ENCODE measurements around the gene UNC5C. TPM values are rescaled to one million over a fixed set of nuclear protein-coding genes. Genes with fewer than 3 reads are reported as not detected.

Gene UNC5C
- total RNA-seq, 1 donor from 2014 or later: 0.97 TPM

DNA sequence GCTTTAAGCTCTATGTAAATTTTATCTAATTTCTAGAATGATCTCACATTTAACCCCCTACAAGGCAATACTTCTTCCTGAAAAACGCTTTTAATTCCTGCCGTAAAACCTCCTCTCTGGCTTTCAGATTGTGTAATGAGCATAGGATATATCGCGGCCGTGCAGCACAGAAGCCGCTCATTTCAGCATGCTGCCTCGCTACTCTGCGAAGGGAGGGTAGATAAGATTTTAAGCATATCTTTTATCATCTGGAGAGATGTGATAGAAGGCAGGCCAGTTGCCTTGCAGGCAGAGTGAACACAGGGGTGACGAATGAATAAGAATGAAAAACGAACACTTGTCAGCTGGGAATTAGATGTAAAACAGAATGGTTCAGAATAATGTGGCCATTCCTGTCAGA, 265.5 kb downstream of the UNC5C start:
- no peaks in the 10 kb centered on the region for H3K27me3 Mint-ChIP-seq (ENCODE audit: unreplicated experiment)
- H3K9me3 Mint-ChIP-seq (ENCODE audit: unreplicated experiment): no peaks in the 10 kb centered on the region
- H3K27ac Mint-ChIP-seq (ENCODE audit: unreplicated experiment): no peak overlapping the region
- H3K4me1 Mint-ChIP-seq (ENCODE audit: unreplicated experiment): no peaks in the 10 kb centered on the region
- DNase-seq (ENCODE audit: low spot score): no peak
- H3K36me3 Mint-ChIP-seq (ENCODE audit: low read depth, unreplicated experiment): no peaks in the 10 kb centered on the region
- TF ChIP-seq, protein P1, sequence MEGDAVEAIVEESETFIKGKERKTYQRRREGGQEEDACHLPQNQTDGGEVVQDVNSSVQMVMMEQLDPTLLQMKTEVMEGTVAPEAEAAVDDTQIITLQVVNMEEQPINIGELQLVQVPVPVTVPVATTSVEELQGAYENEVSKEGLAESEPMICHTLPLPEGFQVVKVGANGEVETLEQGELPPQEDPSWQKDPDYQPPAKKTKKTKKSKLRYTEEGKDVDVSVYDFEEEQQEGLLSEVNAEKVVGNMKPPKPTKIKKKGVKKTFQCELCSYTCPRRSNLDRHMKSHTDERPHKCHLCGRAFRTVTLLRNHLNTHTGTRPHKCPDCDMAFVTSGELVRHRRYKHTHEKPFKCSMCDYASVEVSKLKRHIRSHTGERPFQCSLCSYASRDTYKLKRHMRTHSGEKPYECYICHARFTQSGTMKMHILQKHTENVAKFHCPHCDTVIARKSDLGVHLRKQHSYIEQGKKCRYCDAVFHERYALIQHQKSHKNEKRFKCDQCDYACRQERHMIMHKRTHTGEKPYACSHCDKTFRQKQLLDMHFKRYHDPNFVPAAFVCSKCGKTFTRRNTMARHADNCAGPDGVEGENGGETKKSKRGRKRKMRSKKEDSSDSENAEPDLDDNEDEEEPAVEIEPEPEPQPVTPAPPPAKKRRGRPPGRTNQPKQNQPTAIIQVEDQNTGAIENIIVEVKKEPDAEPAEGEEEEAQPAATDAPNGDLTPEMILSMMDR (IDR thresholded peaks at IDR 0.05; ENCODE audit: unreplicated experiment): no peak
- H3K4me3 Mint-ChIP-seq (ENCODE audit: unreplicated experiment): no peak overlapping the region

DNA sequence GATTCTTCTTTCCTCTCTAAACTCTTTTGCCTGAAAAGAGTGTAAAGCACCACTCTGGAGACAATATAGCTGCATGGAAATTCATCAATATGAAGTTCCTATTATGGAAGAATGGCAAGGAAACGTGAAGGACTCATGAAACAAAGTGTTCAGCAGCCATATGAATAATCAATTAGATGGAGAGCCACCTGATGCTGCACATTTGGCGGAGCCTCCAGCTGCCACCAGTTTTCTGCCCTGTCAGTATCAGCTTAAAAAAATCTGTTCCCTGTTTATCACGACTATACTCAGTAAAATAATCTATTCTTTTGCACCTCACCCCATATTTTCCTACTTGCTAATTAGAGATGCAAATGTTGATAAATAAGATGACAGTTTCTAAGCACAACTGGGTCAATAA, 276.0 kb downstream of the UNC5C start:
- Mint-ChIP-seq H3K36me3 (ENCODE audit: low read depth, unreplicated experiment) (no peaks in the 10 kb centered on the region), H3K9me3 (ENCODE audit: unreplicated experiment) (no peaks in the 10 kb centered on the region), H3K27ac (ENCODE audit: unreplicated experiment) (no peak overlapping the region), H3K27me3 (ENCODE audit: unreplicated experiment) (no peaks in the 10 kb centered on the region), H3K4me1 (ENCODE audit: unreplicated experiment) (peaks cover under 1% of the 10 kb centered on the region), H3K4me3 (ENCODE audit: unreplicated experiment) (no peak overlapping the region)
- DNase-seq (ENCODE audit: low spot score): no peak
- TF ChIP-seq, protein P1 (IDR thresholded peaks at IDR 0.05; ENCODE audit: unreplicated experiment): no peak

DNA sequence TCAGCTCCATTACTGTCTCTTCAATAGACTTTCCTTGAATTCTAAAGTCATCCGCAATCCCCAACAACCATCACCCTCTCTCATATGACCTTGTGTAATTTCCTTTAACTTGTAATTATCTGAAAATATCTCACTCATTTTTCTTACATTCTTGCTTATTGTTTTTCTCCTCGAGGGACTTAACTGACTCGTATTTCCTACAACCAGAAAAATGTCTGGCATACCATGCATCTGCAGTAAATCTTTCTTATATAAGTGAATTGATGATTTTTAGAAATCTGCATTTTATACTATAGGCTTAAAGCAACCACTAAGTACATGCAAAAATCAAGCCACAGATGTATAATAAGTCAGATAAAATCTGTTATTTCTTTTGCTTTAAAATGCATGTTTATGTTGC, 276.7 kb downstream of the UNC5C start:
- H3K27ac Mint-ChIP-seq (ENCODE audit: unreplicated experiment): no peak overlapping the region
- H3K4me3 Mint-ChIP-seq (ENCODE audit: unreplicated experiment): no peak overlapping the region

DNA sequence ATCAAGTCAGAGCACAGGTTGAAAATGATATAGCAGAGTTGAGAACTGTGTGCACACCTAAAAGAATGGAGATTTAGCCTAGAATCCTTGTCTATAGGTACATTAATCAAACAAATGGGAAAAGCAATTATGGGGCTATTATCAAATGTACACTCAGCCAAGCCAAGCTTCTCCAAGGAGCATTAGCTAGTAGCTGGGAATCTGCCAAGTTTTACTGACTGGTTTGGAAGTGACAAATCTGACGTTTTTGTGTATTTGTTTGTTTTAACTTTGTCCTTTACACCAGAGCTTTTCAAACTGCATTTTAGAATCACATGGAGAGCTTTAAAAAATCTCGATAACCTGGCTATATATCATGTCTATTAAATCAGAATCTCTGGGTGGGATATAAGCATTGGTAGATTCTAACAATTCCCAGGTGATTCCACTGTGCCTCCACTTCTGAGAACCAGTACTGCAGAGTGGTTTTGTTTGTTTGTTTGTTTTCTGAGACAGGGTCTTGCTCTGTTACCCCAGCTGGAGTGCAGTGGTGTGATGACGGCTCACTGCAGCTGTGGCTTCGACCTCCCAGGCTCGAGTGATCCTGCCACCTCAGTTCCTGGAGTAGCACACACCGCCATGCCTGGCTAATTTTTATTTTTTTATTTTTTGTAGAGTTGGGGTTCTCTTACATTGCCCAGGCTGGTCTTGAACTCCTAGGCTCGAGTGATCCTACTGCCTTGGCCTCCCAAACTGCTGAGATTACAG, 279.8 kb downstream of the UNC5C start:
- no peaks in the 10 kb centered on the region for H3K4me1 Mint-ChIP-seq (ENCODE audit: unreplicated experiment)
- no peak for DNase-seq (ENCODE audit: low spot score)
- no peaks in the 10 kb centered on the region for H3K9me3 Mint-ChIP-seq (ENCODE audit: unreplicated experiment)
- no peaks in the 10 kb centered on the region for H3K36me3 Mint-ChIP-seq (ENCODE audit: low read depth, unreplicated experiment)
- no peak overlapping the region for H3K4me3 Mint-ChIP-seq (ENCODE audit: unreplicated experiment)
- no peak overlapping the region for H3K27ac Mint-ChIP-seq (ENCODE audit: unreplicated experiment)
- TF ChIP-seq, protein P1 (IDR thresholded peaks at IDR 0.05; ENCODE audit: unreplicated experiment): no peak
- no peaks in the 10 kb centered on the region for H3K27me3 Mint-ChIP-seq (ENCODE audit: unreplicated experiment)

More for the DNA sequence above, 276.7 kb downstream of the UNC5C start:
- no peak for DNase-seq (ENCODE audit: low spot score)
- Mint-ChIP-seq H3K36me3 (ENCODE audit: low read depth, unreplicated experiment) (no peaks in the 10 kb centered on the region), H3K9me3 (ENCODE audit: unreplicated experiment) (no peaks in the 10 kb centered on the region), H3K4me1 (ENCODE audit: unreplicated experiment) (no peaks in the 10 kb centered on the region), H3K27me3 (ENCODE audit: unreplicated experiment) (no peaks in the 10 kb centered on the region)
- TF ChIP-seq, protein P1 (IDR thresholded peaks at IDR 0.05; ENCODE audit: unreplicated experiment): no peak

DNA sequence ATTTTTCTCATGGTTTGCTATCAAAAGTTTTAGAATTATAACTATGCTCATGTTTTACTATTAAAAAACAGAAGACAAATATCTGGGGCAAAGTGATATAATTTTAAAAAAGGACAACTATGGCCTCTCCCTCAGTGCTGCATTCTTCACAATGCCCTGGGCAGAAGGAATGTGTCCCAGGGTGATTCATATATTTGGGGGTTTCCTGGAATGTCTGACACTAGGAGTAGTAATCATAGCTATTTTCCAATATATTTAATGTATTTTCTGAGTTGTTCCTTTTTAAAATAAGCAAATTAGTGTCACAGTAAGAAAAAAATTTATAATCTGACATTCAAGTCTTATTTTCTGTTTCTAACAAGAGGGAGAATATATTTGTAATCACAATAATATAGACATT, 281.7 kb downstream of the UNC5C start:
- Mint-ChIP-seq H3K36me3 (ENCODE audit: low read depth, unreplicated experiment) (no peaks in the 10 kb centered on the region), H3K9me3 (ENCODE audit: unreplicated experiment) (no peaks in the 10 kb centered on the region), H3K27ac (ENCODE audit: unreplicated experiment) (no peak overlapping the region), H3K4me3 (ENCODE audit: unreplicated experiment) (no peak overlapping the region), H3K4me1 (ENCODE audit: unreplicated experiment) (no peaks in the 10 kb centered on the region), H3K27me3 (ENCODE audit: unreplicated experiment) (no peaks in the 10 kb centered on the region)
- no peak for DNase-seq (ENCODE audit: low spot score)
- TF ChIP-seq, protein P1 (IDR thresholded peaks at IDR 0.05; ENCODE audit: unreplicated experiment): no peak
